Endodermal cell (in vitro differentiated cells): Measurements from ENCODE around the gene FIS1. TPM values are rescaled to one million over a fixed set of nuclear protein-coding genes. Genes with fewer than 3 reads are reported as not detected.
A peak's percentile ranks its signal among the peaks of the same experiment; 100 is the strongest.

Experiments
- DNase-seq: peaks from one replicate; pipeline ENCODE4 v3.0.0-alpha.2; 2017
- H3K27ac ChIP-seq: 2 replicates; pipeline ENCODE4 v1.5.1; 2013; ENCODE audit warnings: mild to moderate bottlenecking, low read depth, low read length, moderate library complexity
- H3K27me3 ChIP-seq: 2 replicates; pipeline ENCODE4 v1.6.1; 2013; ENCODE audit warnings: mild to moderate bottlenecking, low read length, moderate library complexity; ENCODE audit not compliant: insufficient read depth, control insufficient read depth, poor library complexity, severe bottlenecking
- H3K36me3 ChIP-seq: 2 replicates; pipeline ENCODE4 v1.7.0; 2013; ENCODE audit warnings: mild to moderate bottlenecking, low read length, moderate library complexity; ENCODE audit not compliant: control insufficient read depth, insufficient read depth
- H3K4me1 ChIP-seq: one replicate; pipeline ENCODE4 v1.7.0; 2013; ENCODE audit warnings: low read length; ENCODE audit not compliant: control insufficient read depth, insufficient read depth
- H3K4me3 ChIP-seq: 2 replicates; pipeline ENCODE4 v1.5.1; 2013; ENCODE audit warnings: mild to moderate bottlenecking, low read length, moderate library complexity
- H3K9ac ChIP-seq: 2 replicates; pipeline ENCODE4 v1.6.1; 2013; ENCODE audit warnings: mild to moderate bottlenecking, low read length, moderate library complexity; ENCODE audit not compliant: poor library complexity, severe bottlenecking; ENCODE audit errors: extremely low read depth
- H3K9me3 ChIP-seq: 2 replicates; pipeline ENCODE4 v1.6.1; 2013; ENCODE audit warnings: mild to moderate bottlenecking, low read length, moderate library complexity; ENCODE audit not compliant: control insufficient read depth
- H3K27ac Mint-ChIP-seq: 2 replicates; pipeline ENCODE4 v1.8.0; 2020; ENCODE audit warnings: mixed read lengths
- H3K27me3 Mint-ChIP-seq: 2 replicates; pipeline ENCODE4 v1.8.0; 2021; ENCODE audit warnings: mild to moderate bottlenecking, mixed read lengths; ENCODE audit not compliant: insufficient read depth
- H3K36me3 Mint-ChIP-seq: 2 replicates; pipeline ENCODE4 v1.8.0; 2020; ENCODE audit warnings: low read depth, mixed read lengths
- H3K4me1 Mint-ChIP-seq: 2 replicates; pipeline ENCODE4 v1.8.0; 2020; ENCODE audit warnings: mixed read lengths
- H3K4me3 Mint-ChIP-seq: 2 replicates; pipeline ENCODE4 v1.8.0; 2020; ENCODE audit warnings: mild to moderate bottlenecking, moderate library complexity, mixed read lengths
- H3K9me3 Mint-ChIP-seq: 2 replicates; pipeline ENCODE4 v1.8.0; 2020; ENCODE audit warnings: mild to moderate bottlenecking, mixed read lengths
- CTCF ChIP-seq: fragments of 200-600 bp; sonication (generic); conservative IDR thresholded peaks from 2 replicates; pipeline ENCODE4 v1.5.0; 2021; ENCODE audit warnings: antibody characterized with exemption, mild to moderate bottlenecking
- WGBS, 2 experiments: methylation state at CpG; one replicate each; pipeline versions ENCODE4 v1.1.5 to v1.1.7; 2013; ENCODE audit warnings: missing lambda C conversion rate in 2 of 2, mixed read lengths in 1 of 2; ENCODE audit not compliant: insufficient coverage in 1 of 2, insufficient read length in 1 of 2; 5-methylcytosine and 5-hydroxymethylcytosine counted together
- total RNA-seq, 2 donors: library from RNA; stranded (reverse); fragmentation: NEBNext Ultra II Directional in 1 of 2; extraction: Animal tissue kit (Norgen Biotek cat#: 25700) in 1 of 2; gene quantifications; 2 replicates in 1 of 2; 3 replicates in 1 of 2; pipeline ENCODE4 v1.2.1, GENCODE V29; 2021

Gene FIS1
- total RNA-seq, 2 donors from 2014 or later = 99.9 to 102 TPM

- Mint-ChIP-seq H3K4me1 (peaks cover 13% of the 10 kb centered on the region), H3K27me3 (no peaks in the 10 kb centered on the region), H3K9me3 (no peaks in the 10 kb centered on the region), H3K36me3 (peaks cover 6% of the 10 kb centered on the region), H3K27ac (peak overlapping the region; percentile 22), H3K4me3 (no peak overlapping the region)
- no peak overlapping the region for H3K27ac ChIP-seq
- H3K9me3 ChIP-seq = no peaks in the 10 kb centered on the region
- H3K9ac ChIP-seq = no peak overlapping the region
- H3K27me3 ChIP-seq = no peaks in the 10 kb centered on the region
- peaks cover 6% of the 10 kb centered on the region for H3K36me3 ChIP-seq
- 94 to 97% methylated on average over 14 to 21 of the region's 21 CpGs for WGBS, 2 experiments
- H3K4me3 ChIP-seq = no peak overlapping the region
- DNase-seq = no peak
- peaks cover 6% of the 10 kb centered on the region for H3K4me1 ChIP-seq
- TF ChIP-seq CTCF = no peak
Observed at GRCh38 chr7:101236292-101236835, 8.5 kb downstream of the FIS1 start.

- no peaks in the 10 kb centered on the region for H3K9me3 Mint-ChIP-seq
- TF ChIP-seq CTCF = no peak
Observed at GRCh38 chr7:101235522-101235921, 9.4 kb downstream of the FIS1 start.

GRCh38 chr7:101235050-101235449 is 9.8 kb downstream of the FIS1 start:
- DNase-seq = peak; percentile 83
- Histone ChIP-seq H3K9me3 (no peaks in the 10 kb centered on the region), H3K27ac (no peak overlapping the region), H3K27me3 (no peaks in the 10 kb centered on the region), H3K4me3 (no peak overlapping the region), H3K4me1 (peaks cover 6% of the 10 kb centered on the region), H3K9ac (no peak overlapping the region), H3K36me3 (no peaks in the 10 kb centered on the region)
- TF ChIP-seq CTCF = peak; percentile 73
- Mint-ChIP-seq H3K36me3 (peaks cover 8% of the 10 kb centered on the region), H3K27ac (peak overlapping the region; percentile 86), H3K4me3 (no peak overlapping the region), H3K4me1 (peaks cover 18% of the 10 kb centered on the region), H3K27me3 (no peaks in the 10 kb centered on the region), H3K9me3 (no peaks in the 10 kb centered on the region)
- WGBS, 2 experiments = 80 to 83% methylated on average over 9 to 11 of the region's 11 CpGs

More at GRCh38 chr7:101235522-101235921, 9.4 kb downstream of the FIS1 start:
- H3K36me3 ChIP-seq = peaks cover 4% of the 10 kb centered on the region
- Mint-ChIP-seq H3K36me3 (peaks cover 8% of the 10 kb centered on the region), H3K27ac (no peak overlapping the region), H3K27me3 (no peaks in the 10 kb centered on the region), H3K4me3 (no peak overlapping the region), H3K4me1 (peaks cover 17% of the 10 kb centered on the region)
- H3K9me3 ChIP-seq = no peaks in the 10 kb centered on the region
- 91 to 96% methylated on average over 4 to 9 of the region's 9 CpGs for WGBS, 2 experiments
- H3K9ac ChIP-seq = no peak overlapping the region
- H3K4me3 ChIP-seq = no peak overlapping the region
- no peaks in the 10 kb centered on the region for H3K27me3 ChIP-seq
- H3K27ac ChIP-seq = no peak overlapping the region
- peaks cover 6% of the 10 kb centered on the region for H3K4me1 ChIP-seq
- DNase-seq = no peak
